Measurements from ENCODE around the gene SLC9A4. TPM values are rescaled to one million over a fixed set of nuclear protein-coding genes. Genes with fewer than 3 reads are reported as not detected.

SLC9A4 gene
- total and polyA plus RNA-seq, 2 donors (not counting 1 experiment from before 2014, with no cell fraction given) = not detected

- no peak for TF ChIP-seq EZH2 (IDR thresholded peaks at IDR 0.05; ENCODE audit: low read length, missing control alignments)
- no peak for TF ChIP-seq CTCF (conservative IDR thresholded peaks at IDR 0.05 in 1 of 2, IDR thresholded peaks at IDR 0.05 in 1 of 2; ENCODE audit: low read depth in 1 of 2, low read length in 2 of 2)
- Histone ChIP-seq H3K4me1 (ENCODE audit: control insufficient read depth, extremely low read depth, insufficient read depth, low read length) (no peaks in the 10 kb centered on the region), H3K9me3 (ENCODE audit: control insufficient read depth, insufficient read depth, low read depth, low read length) (no peaks in the 10 kb centered on the region), H3K27me3 (ENCODE audit: control insufficient read depth, insufficient read depth, low read length) (no peaks in the 10 kb centered on the region), H4K20me1 (ENCODE audit: control insufficient read depth, extremely low read depth, insufficient read depth, low read length) (no peaks in the 10 kb centered on the region), H2AFZ (ENCODE audit: low read length) (no peak overlapping the region), H3K9ac (ENCODE audit: insufficient read depth, low read length) (no peak overlapping the region), H3K36me3 (ENCODE audit: control insufficient read depth, insufficient read depth, low read length) (no peaks in the 10 kb centered on the region), H3K27ac (ENCODE audit: insufficient read depth, low read length) (no peak overlapping the region), H3K4me2 (ENCODE audit: extremely low read depth, insufficient read depth, low read length) (no peak overlapping the region), H3K79me2 (ENCODE audit: control insufficient read depth, insufficient read depth, low read length) (no peaks in the 10 kb centered on the region), H3K4me3 (replicated peaks in 1 of 4; ENCODE audit: control extremely low read depth in 1 of 4, insufficient read depth in 1 of 4, low read depth in 3 of 4, low read length in 4 of 4) (no peak overlapping the region)
- no peak for DNase-seq (ENCODE audit: low read depth in 2 of 2)
Observed at GRCh38 chr2:102538491-102538890, 65.5 kb downstream of the SLC9A4 start.

- H3K27ac ChIP-seq (ENCODE audit: insufficient read depth, low read length) = no peak overlapping the region
- H3K79me2 ChIP-seq (ENCODE audit: control insufficient read depth, insufficient read depth, low read length) = no peaks in the 10 kb centered on the region
- no peak for TF ChIP-seq CTCF (conservative IDR thresholded peaks at IDR 0.05 in 1 of 2, IDR thresholded peaks at IDR 0.05 in 1 of 2; ENCODE audit: low read depth in 1 of 2, low read length in 2 of 2)
- no peak for TF ChIP-seq EZH2 (IDR thresholded peaks at IDR 0.05; ENCODE audit: low read length, missing control alignments)
- no peaks in the 10 kb centered on the region for H3K36me3 ChIP-seq (ENCODE audit: control insufficient read depth, insufficient read depth, low read length)
- no peaks in the 10 kb centered on the region for H3K27me3 ChIP-seq (ENCODE audit: control insufficient read depth, insufficient read depth, low read length)
- DNase-seq (ENCODE audit: low read depth in 2 of 2) = no peak
- H3K4me1 ChIP-seq (ENCODE audit: control insufficient read depth, extremely low read depth, insufficient read depth, low read length) = no peaks in the 10 kb centered on the region
- no peaks in the 10 kb centered on the region for H3K9me3 ChIP-seq (ENCODE audit: control insufficient read depth, insufficient read depth, low read depth, low read length)
- no peak overlapping the region for H3K4me3 ChIP-seq (replicated peaks in 1 of 4; ENCODE audit: control extremely low read depth in 1 of 4, insufficient read depth in 1 of 4, low read depth in 3 of 4, low read length in 4 of 4)
- no peak overlapping the region for H3K4me2 ChIP-seq (ENCODE audit: extremely low read depth, insufficient read depth, low read length)
- no peak overlapping the region for H2AFZ ChIP-seq (ENCODE audit: low read length)
- H3K9ac ChIP-seq (ENCODE audit: insufficient read depth, low read length) = no peak overlapping the region
- no peaks in the 10 kb centered on the region for H4K20me1 ChIP-seq (ENCODE audit: control insufficient read depth, extremely low read depth, insufficient read depth, low read length)
Observed at GRCh38 chr2:102540882-102541281, 67.9 kb downstream of the SLC9A4 start.

- H3K9ac ChIP-seq (ENCODE audit: insufficient read depth, low read length) = no peak overlapping the region
- no peaks in the 10 kb centered on the region for H3K27me3 ChIP-seq (ENCODE audit: control insufficient read depth, insufficient read depth, low read length)
- DNase-seq (ENCODE audit: low read depth in 2 of 2) = no peak
- no peaks in the 10 kb centered on the region for H3K4me1 ChIP-seq (ENCODE audit: control insufficient read depth, extremely low read depth, insufficient read depth, low read length)
- H2AFZ ChIP-seq (ENCODE audit: low read length) = no peak overlapping the region
- H4K20me1 ChIP-seq (ENCODE audit: control insufficient read depth, extremely low read depth, insufficient read depth, low read length) = no peaks in the 10 kb centered on the region
- no peak overlapping the region for H3K27ac ChIP-seq (ENCODE audit: insufficient read depth, low read length)
- no peak overlapping the region for H3K4me2 ChIP-seq (ENCODE audit: extremely low read depth, insufficient read depth, low read length)
- H3K79me2 ChIP-seq (ENCODE audit: control insufficient read depth, insufficient read depth, low read length) = no peaks in the 10 kb centered on the region
- H3K36me3 ChIP-seq (ENCODE audit: control insufficient read depth, insufficient read depth, low read length) = no peaks in the 10 kb centered on the region
- TF ChIP-seq EZH2 (IDR thresholded peaks at IDR 0.05; ENCODE audit: low read length, missing control alignments) = no peak
- TF ChIP-seq CTCF (conservative IDR thresholded peaks at IDR 0.05 in 1 of 2, IDR thresholded peaks at IDR 0.05 in 1 of 2; ENCODE audit: low read depth in 1 of 2, low read length in 2 of 2) = no peak
- H3K4me3 ChIP-seq (replicated peaks in 1 of 4; ENCODE audit: control extremely low read depth in 1 of 4, insufficient read depth in 1 of 4, low read depth in 3 of 4, low read length in 4 of 4) = no peak overlapping the region
- H3K9me3 ChIP-seq (ENCODE audit: control insufficient read depth, insufficient read depth, low read depth, low read length) = no peaks in the 10 kb centered on the region
Observed at GRCh38 chr2:102544182-102544581, 71.2 kb downstream of the SLC9A4 start.

Data from fibroblast of lung (primary cell).